NCI-H1930 (cell line): ENCODE data around the gene LGALS12.
"Not testable (repeated sequence)": the region's sequence is repeated elsewhere in the genome, so short reads cannot be mapped to it uniquely, and the experiment has no call there.

ENCODE experiments used
- DNase-seq, 2 experiments: peaks; one replicate each; lab custom pipeline; 2025; lab: John Stamatoyannopoulos, UW

Gene LGALS12

DNA sequence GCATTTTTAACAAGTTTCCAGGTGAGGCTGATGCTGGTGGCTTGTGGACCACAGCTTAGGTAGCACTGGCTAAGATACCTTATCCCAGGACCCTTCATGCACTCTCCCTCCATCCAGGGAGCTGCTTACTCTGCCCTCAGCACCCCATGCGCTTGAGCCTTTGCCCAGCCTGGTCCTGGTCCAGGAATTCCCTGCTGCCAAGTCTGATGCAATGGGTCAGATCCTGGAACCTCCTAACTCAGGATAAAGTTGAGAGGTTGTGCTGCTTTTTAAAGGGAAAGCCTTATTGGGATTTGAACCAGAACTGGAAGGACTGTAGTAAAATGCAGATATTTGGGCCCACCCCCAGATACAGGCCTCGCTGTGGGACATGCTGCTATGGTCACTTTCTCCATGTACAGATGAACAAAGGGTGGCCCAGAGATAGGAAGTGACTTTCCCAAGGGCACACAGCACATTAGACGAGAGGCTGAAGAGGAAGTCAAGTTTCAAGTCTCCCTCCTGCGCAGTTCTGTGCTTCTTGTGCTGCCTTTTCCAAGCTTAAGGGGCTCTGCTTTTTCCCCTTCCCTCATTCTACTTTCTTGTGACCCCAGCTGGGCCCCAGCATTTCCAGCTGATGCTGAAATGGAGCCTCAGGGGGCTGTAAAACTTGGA lies 824 bp upstream of the LGALS12 start:
- no peak for DNase-seq

- DNase-seq: no peak
Measured at GRCh38 chr11:63506876-63507275, 992 bp downstream of the LGALS12 start.

GRCh38 chr11:63507511-63507910 lies 1.6 kb downstream of the LGALS12 start:
- no peak for DNase-seq

DNA sequence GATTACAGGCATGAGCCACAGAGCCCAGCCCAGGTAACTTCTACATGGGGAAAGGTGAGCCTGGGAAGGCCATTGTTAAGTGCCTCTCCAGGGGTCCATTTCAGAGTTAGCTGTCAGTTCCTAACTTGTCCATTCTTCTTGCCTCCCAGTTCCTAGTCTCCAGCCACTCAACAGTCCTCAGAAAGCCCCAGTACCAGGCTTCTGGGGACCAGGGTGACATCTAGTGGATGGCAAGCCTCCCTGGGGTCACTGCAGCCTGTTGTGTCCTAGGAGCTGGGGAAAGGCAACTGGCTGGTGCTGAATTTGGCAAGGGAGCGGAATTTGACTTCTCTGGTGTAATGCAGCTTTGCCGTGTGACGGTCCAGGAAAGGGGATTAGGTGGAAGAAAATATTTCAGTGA lies 2.1 kb downstream of the LGALS12 start:
- DNase-seq: peak in 1 of 2 experiments; percentile 34

GRCh38 chr11:63508745-63509144 lies 2.9 kb downstream of the LGALS12 start:
- DNase-seq: no peak

DNA sequence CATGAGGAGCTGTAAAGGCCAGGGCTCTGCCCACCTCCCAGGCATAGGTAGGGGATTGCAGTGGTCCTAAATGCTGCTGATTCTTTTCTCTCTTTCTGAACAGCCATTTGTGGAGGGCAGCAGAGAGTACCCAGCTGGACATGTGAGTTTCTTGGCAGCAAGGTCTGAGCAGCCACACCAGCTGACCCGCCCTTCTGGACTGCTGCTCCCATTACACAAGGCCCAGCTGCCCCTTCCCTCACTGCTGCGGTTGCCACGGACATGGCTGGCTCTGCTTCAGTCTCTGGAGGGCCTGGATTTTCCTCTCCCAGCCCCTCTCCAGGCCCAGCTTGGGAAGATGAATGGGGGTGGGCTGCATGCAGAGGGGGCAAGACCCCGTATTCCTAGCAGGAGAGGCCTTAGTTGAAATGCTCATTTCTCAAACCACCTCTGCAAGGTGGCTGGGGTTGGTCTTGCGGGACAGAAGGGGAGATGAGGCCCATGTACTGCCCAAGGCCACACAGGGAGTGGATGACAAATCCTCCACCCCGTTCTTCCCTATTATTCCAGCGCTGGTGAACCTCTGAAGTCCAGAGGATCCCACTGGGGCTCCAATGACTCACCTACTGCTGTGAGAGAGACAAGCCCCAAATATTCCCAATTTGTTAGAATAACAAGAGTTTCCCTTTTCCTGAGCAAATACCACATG lies 4.6 kb downstream of the LGALS12 start:
- no peak for DNase-seq

DNA sequence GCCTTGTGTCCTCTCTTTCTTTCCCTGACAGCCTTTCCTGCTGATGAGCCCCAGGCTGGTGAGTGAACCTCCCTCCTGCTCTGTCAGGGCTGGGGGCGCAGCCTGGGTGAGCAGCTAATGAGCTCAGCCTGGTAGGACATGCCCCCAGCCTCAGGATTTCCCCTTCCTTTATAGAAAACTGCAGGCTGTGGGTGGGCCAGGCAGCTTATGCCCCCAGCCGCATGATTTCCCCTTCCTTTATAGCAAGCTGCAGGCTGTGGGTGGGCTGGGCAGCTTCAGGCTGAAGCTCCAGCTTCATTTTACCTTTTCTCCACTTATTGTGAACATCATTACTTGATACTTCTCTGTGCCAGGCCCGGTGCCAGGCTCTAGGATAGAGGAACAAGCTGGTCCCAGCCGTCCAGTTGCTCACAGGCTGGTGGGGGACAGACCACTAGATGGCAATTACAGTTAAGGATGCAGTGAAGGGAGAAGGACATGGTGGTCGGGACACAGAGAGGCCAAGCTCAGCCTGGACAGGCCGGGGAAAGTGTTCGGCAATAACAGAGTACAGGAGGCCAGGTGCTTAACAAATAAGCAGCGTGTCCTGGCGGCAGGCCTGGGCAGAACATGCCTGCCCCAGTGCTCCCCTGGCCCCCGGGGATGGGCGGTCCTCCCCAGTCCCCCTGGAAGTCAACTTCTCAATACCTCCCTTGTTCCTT lies 5.3 kb downstream of the LGALS12 start:
- no peak for DNase-seq

DNA sequence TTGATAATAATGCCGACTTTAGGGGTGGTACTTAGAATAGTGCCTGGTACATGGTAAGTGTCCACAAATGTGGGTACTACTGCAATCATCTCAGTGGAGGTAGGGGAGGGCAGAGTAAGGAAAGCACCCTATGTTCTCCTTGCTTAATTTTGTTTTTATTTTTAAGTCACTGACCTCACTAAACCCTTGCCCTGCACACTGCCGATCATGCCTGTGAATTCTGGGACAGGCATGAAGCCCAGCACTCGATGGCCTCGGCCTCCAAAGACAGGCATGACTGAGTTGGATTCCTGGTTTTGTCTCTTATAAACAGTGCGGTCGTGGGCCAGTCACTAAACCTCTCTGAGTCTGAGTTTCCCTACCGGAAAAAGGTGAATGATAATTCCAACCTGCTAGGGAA lies 6.9 kb downstream of the LGALS12 start:
- no peak for DNase-seq

DNA sequence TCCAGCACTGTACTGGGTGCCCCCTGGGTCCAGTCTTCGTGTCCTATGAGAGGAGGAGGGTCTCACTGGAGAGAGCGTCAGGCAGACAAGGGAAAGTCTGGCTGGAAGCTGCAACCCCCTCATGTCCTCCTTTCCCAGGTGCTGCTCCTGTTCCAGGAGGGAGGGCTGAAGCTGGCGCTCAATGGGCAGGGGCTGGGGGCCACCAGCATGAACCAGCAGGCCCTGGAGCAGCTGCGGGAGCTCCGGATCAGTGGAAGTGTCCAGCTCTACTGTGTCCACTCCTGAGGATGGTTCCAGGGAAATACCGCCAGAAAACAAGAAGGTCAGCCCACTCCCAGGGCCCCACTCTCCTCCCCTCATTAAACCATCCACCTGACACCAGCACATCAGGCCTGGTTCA lies 10.2 kb downstream of the LGALS12 start:
- no peak for DNase-seq

GRCh38 chr11:63517156-63517555 lies 11.3 kb downstream of the LGALS12 start:
- no peak for DNase-seq

GRCh38 chr11:63518548-63518947 lies 12.7 kb downstream of the LGALS12 start:
- DNase-seq: no peak

DNA sequence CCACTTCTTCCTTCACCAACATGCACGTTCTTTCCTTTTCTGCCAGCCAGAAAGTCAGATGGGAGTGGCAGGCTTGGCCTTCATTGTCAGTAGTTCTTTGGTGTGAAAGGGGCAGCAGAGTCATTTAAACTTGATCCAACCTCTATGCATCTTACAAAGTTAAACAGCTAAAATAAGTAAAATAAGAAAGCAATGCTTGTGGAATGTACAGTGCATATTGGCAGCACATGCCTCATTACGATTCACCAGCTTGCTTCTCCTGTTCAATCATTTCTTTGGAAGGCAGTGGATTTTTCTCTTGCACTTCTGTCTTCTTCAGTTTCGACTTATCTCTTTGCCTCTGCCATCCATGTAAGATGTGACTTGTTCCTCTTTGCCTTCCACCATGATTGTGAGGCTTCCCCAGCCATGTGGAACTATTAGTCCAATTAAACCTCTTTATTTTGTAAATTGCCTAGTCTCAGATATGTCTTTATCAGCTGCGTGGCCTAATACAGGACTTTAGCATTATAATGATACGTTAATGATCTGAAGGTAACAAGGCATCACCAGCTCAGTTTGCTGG lies 14.8 kb downstream of the LGALS12 start:
- DNase-seq: no peak

DNA sequence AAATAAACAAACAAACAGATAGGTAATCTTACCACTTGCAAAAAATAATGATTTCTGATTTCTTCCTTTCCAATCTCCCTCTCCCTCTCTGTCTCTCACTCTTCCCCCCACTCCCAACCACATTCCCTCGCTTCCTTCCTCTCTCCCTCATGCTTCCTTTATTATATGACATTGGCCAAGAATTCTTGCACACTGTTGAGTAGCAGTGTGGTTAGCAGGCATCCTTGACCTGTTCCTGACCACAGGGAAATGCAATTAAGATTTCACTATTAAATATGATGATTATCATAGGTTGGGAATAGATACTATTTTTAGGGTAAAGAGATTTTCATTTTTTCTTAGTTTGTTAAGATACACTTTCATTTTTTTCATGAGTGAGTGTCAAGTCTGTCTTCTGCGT lies 16.0 kb downstream of the LGALS12 start:
- no peak for DNase-seq

DNA sequence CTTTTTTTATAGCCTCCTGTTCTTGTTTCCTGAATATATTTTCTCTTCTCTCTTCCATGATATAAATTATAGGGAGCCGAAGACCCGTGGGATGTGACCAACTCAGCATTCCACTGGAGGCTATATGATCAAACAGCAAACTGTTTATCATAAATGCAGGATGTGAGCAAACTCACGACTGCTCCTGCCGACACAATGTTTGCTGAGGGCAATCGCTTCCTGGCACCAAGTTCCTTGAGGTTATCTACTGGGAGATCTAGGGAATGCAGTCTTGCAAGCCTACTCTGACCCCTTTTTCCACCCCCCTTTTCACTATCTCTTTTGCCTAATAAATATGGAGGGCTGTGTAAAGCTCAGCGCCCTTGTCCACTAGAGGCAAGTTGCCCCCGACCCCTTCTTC lies 17.3 kb downstream of the LGALS12 start:
- no peak for DNase-seq

- DNase-seq: no peak
Measured at GRCh38 chr11:63527667-63528066, 21.8 kb downstream of the LGALS12 start.

GRCh38 chr11:63528156-63528555 lies 22.3 kb downstream of the LGALS12 start:
- DNase-seq: not testable (repeated sequence)

- DNase-seq: not testable (repeated sequence)
Measured at GRCh38 chr11:63528729-63529278, 22.9 kb downstream of the LGALS12 start.

DNA sequence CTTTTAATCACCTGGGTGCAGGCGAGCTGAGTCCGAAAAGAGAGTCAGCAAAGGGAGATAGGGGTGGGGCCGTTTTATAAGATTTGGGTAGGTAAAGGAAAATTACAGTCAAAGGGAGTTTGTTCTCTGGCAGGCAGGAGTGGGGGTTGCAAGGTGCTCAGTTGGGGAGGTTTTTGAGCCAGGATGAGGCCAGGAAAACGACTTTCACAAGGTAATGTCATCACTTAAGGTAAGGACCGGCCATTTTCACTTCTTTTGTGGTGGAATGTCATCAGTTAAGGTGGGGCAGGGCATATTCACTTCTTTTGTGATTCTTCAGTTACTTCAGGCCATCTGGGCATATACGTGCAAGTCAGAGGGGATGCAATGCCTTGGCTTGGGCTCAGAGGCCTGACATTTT lies 23.5 kb downstream of the LGALS12 start:
- DNase-seq: not testable (repeated sequence)

- no peak for DNase-seq
Measured at GRCh38 chr11:63530021-63530420, 24.1 kb downstream of the LGALS12 start.

- DNase-seq: not testable (repeated sequence)
Measured at GRCh38 chr11:63531074-63531792, 25.3 kb downstream of the LGALS12 start.

GRCh38 chr11:63532117-63532516 lies 26.2 kb downstream of the LGALS12 start:
- no peak for DNase-seq
